Measurements from ENCODE around the gene NLGN3. TPM values are rescaled to one million over a fixed set of nuclear protein-coding genes. Genes with fewer than 3 reads are reported as not detected.
A peak's percentile ranks its signal among the peaks of the same experiment; 100 is the strongest.

The NLGN3 gene
- total RNA-seq, 1 donor from 2014 or later: under 0.01 TPM

DNA sequence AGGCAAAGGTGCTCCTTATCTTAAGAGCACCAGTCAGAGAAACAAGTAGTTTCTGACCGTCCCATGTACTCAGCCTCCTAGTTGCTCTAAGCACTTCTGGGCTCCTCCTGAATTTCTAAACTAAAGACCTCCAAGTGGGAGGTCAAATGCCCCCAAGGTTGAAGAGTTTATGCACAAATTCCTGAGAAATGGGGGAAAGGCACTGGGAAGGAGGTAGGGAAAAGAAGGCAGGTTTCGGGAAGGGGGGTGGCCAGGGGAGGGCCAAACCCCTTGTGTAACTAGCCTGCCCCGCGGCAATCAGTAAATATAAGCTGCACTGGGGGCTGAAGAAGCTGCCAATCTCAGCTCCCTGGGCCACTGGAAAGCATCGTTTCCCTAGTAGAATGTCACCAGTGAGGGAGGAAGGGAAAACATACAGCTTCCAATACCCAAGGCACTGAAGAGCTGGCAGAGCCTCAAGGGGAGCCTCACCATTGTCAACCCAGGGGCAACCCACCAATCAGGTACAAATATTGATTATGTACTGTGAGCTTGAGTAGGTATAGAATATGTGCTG is 45.6 kb upstream of the NLGN3 start:
- DNase-seq (ENCODE audit: low read depth): no peak
- TF ChIP-seq, protein P1, sequence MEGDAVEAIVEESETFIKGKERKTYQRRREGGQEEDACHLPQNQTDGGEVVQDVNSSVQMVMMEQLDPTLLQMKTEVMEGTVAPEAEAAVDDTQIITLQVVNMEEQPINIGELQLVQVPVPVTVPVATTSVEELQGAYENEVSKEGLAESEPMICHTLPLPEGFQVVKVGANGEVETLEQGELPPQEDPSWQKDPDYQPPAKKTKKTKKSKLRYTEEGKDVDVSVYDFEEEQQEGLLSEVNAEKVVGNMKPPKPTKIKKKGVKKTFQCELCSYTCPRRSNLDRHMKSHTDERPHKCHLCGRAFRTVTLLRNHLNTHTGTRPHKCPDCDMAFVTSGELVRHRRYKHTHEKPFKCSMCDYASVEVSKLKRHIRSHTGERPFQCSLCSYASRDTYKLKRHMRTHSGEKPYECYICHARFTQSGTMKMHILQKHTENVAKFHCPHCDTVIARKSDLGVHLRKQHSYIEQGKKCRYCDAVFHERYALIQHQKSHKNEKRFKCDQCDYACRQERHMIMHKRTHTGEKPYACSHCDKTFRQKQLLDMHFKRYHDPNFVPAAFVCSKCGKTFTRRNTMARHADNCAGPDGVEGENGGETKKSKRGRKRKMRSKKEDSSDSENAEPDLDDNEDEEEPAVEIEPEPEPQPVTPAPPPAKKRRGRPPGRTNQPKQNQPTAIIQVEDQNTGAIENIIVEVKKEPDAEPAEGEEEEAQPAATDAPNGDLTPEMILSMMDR (IDR thresholded peaks at IDR 0.05; ENCODE audit: insufficient read depth, low read length, severe bottlenecking): no peak
- FAIRE-seq: no peak
- Histone ChIP-seq H3K27me3 (ENCODE audit: control insufficient read depth, insufficient read depth, low read length) (no peaks in the 10 kb centered on the region), H3K4me3 (ENCODE audit: low read depth, low read length) (no peak overlapping the region), H3K36me3 (ENCODE audit: control insufficient read depth, insufficient read depth, low read length) (no peaks in the 10 kb centered on the region)

DNA sequence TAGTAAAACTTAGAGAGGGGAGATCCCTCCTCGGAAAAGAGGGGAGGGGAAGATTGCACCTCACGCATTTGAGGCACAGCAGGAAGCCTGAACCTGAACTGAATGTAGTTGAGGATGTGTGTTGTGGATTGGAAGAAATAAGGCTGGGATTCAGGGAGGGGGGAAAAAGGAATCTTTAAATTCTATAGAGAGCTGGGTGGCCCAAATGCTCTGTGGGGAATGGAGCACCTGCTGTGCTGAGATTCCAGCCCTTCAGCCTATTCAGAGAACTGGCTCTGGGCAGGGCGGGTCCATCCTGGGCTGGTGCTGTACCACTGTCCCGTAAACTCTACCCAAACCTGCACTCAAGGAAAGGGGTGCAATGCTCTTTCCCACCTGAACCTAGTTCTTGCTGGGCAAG is 44.9 kb upstream of the NLGN3 start:
- FAIRE-seq (no peak), DNase-seq (ENCODE audit: low read depth) (no peak)
- Histone ChIP-seq H3K4me3 (ENCODE audit: low read depth, low read length) (no peak overlapping the region), H3K36me3 (ENCODE audit: control insufficient read depth, insufficient read depth, low read length) (no peaks in the 10 kb centered on the region), H3K27me3 (ENCODE audit: control insufficient read depth, insufficient read depth, low read length) (no peaks in the 10 kb centered on the region)
- TF ChIP-seq, protein P1 (IDR thresholded peaks at IDR 0.05; ENCODE audit: insufficient read depth, low read length, severe bottlenecking): no peak

DNA sequence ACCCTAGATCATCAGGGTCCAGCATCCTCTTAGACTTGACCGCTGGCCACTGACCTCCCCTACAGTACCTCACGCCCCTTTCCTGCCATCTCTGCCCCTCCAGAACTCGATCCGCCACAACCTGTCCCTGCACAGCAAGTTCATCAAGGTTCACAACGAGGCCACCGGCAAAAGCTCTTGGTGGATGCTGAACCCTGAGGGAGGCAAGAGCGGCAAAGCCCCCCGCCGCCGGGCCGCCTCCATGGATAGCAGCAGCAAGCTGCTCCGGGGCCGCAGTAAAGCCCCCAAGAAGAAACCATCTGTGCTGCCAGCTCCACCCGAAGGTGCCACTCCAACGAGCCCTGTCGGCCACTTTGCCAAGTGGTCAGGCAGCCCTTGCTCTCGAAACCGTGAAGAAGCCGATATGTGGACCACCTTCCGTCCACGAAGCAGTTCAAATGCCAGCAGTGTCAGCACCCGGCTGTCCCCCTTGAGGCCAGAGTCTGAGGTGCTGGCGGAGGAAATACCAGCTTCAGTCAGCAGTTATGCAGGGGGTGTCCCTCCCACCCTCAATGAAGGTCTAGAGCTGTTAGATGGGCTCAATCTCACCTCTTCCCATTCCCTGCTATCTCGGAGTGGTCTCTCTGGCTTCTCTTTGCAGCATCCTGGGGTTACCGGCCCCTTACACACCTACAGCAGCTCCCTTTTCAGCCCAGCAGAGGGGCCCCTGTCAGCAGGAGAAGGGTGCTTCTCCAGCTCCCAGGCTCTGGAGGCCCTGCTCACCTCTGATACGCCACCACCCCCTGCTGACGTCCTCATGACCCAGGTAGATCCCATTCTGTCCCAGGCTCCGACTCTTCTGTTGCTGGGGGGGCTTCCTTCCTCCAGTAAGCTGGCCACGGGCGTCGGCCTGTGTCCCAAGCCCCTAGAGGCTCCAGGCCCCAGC is 43.8 kb upstream of the NLGN3 start:
- no peak for DNase-seq (ENCODE audit: low read depth)
- no peak for FAIRE-seq

DNA sequence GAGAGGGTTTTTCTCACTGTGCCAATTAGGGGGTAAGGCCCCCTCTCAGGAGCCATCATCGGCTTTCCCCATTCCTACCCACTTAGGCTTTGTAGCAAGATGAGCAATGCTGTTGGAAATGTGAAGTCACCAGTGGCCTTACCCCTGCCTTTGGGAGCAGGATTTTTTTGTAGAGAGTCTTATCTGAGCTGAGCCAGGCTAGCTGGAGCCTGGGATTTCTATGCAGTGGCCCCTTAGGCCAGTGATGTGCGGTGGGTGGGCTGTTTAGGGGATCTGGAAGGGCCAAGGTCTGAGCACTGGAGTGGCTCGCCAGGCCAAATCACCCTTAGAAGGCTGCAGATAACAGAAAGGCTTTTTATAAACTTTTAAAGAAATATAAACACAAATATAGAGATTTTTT is 42.3 kb upstream of the NLGN3 start:
- no peak for DNase-seq (ENCODE audit: low read depth)

More for the DNA sequence above, 43.8 kb upstream of the NLGN3 start:
- Histone ChIP-seq H3K36me3 (ENCODE audit: control insufficient read depth, insufficient read depth, low read length) (no peaks in the 10 kb centered on the region), H3K4me3 (ENCODE audit: low read depth, low read length) (no peak overlapping the region), H3K27me3 (ENCODE audit: control insufficient read depth, insufficient read depth, low read length) (no peaks in the 10 kb centered on the region)
- TF ChIP-seq, protein P1 (IDR thresholded peaks at IDR 0.05; ENCODE audit: insufficient read depth, low read length, severe bottlenecking): no peak

DNA sequence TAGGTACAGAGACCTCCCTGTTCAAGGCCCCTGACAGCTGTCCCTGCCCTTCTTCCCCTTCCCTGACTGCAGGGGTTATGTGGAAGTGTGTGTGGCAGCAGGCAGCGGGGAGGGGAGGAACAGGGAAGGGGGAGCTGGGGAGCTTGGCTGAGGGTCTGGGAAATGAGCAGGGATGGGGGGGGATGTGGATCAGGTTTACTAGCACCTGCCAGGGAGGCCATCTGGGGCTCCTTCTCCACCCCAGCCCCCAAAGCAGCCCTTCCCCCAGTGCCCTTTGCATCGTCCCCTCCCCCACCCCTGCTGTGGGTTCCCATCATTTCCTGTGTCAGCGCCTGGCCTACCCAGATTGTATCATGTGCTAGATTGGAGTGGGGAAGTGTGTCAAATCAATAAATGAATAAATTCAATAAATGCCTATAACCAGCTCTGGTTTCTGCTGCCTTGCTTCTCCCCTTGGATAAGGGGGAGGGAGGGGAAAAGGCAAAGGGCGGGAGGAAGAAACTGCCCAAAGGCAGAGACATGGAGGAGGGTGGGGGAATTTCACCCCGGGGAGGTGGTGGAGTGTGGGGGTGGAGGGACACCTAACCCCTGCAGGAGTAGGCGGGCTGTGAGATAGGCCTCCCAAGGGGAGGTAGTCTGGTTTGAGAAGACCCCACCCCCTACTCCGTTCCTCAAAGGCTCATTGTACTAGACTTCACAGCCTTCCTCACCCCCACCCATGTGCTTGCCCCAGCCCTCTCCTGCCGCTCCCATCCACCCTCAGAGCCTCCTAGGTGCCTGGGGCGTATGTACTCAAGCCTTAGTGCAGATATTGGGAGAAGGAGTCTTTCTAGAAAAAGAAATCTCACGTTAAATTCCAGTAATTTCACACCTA is 41.3 kb upstream of the NLGN3 start:
- Histone ChIP-seq H3K4me3 (ENCODE audit: low read depth, low read length) (no peak overlapping the region), H3K36me3 (ENCODE audit: control insufficient read depth, insufficient read depth, low read length) (no peaks in the 10 kb centered on the region), H3K27me3 (ENCODE audit: control insufficient read depth, insufficient read depth, low read length) (no peaks in the 10 kb centered on the region)
- TF ChIP-seq, protein P1 (IDR thresholded peaks at IDR 0.05; ENCODE audit: insufficient read depth, low read length, severe bottlenecking): no peak
- no peak for FAIRE-seq
- no peak for DNase-seq (ENCODE audit: low read depth)

More for the DNA sequence above, 42.3 kb upstream of the NLGN3 start:
- TF ChIP-seq, protein P1 (IDR thresholded peaks at IDR 0.05; ENCODE audit: insufficient read depth, low read length, severe bottlenecking): no peak
- Histone ChIP-seq H3K36me3 (ENCODE audit: control insufficient read depth, insufficient read depth, low read length) (no peaks in the 10 kb centered on the region), H3K27me3 (ENCODE audit: control insufficient read depth, insufficient read depth, low read length) (no peaks in the 10 kb centered on the region), H3K4me3 (ENCODE audit: low read depth, low read length) (no peak overlapping the region)
- peak; percentile 13 for FAIRE-seq

Measured in bronchial epithelial cell (primary cell).